Measurements from ENCODE around the gene WWOX.

- TF ChIP-seq CTCF (IDR thresholded peaks at IDR 0.05; ENCODE audit: poor library complexity, severe bottlenecking) (no peak), EZH2 (IDR thresholded peaks at IDR 0.05; ENCODE audit: borderline replicate concordance, insufficient read depth, low read length, poor library complexity, severe bottlenecking) (no peak), POLR2AphosphoS5 (IDR thresholded peaks at IDR 0.05) (no peak), MXI1 (conservative IDR thresholded peaks at IDR 0.05; ENCODE audit: poor library complexity, severe bottlenecking) (no peak), REST (IDR thresholded peaks at IDR 0.05; ENCODE audit: borderline replicate concordance) (no peak), EP300 (conservative IDR thresholded peaks at IDR 0.05; ENCODE audit: poor library complexity, severe bottlenecking) (no peak), RAD21 (conservative IDR thresholded peaks at IDR 0.05) (no peak)
Measured at GRCh38 chr16:78822509-78822908, 723.1 kb downstream of the WWOX start.

Data from neural cell (in vitro differentiated cells).